GM10248 (cell line): Measurements from ENCODE around the gene TRPV6.

ENCODE experiments used
- CTCF ChIA-PET: fragments of 300-600 bp; sonication (Branson Sonifier 250); formaldehyde crosslinking; extraction: SDS; loops from one replicate; lab custom pipeline; 2021; ENCODE audit warnings: antibody characterized with exemption; lab: Yijun Ruan, JAX
- POLR2A ChIA-PET: fragments of 350-650 bp; sonication (Branson Sonifier 250); formaldehyde crosslinking; extraction: SDS; loops from one replicate; lab custom pipeline; 2020; ENCODE audit warnings: antibody characterized with exemption; lab: Yijun Ruan, JAX
- DNase-seq: peaks from one replicate; pipeline ENCODE4 v3.0.0; 2012; ENCODE audit errors: extremely low spot score
- CTCF ChIP-seq: IDR thresholded peaks from 2 replicates; pipeline ENCODE4 v1.5.1; 2012; ENCODE audit warnings: mild to moderate bottlenecking, low read depth; ENCODE audit errors: extremely low read depth, missing control alignments, control extremely low read depth

The TRPV6 gene

GRCh38 chr7:142905759-142906158 is 20.2 kb upstream of the TRPV6 start:
- POLR2A ChIA-PET, result no interaction called here
- CTCF ChIA-PET, result no interaction called here
- no peak for DNase-seq
- no peak for TF ChIP-seq CTCF

DNA sequence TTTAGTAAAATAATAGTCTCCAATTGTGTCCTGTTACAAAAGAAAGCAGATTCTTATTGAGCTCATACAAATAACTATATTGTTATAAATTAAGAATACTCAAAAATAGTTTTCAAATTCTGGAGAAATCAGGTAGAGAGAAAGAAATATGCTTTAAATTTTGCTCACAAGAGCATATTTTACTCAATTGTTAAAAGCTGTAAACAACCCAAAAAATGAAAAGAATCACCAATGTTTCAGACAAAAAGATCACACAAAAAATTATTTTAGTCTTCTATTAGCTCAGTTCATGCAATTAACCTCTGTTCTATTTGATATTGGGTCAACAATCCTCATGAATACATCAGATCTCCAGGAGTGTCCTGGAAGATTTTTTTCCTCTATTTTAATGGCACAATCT is 18.6 kb upstream of the TRPV6 start:
- ChIA-PET CTCF (interaction anchor here (0.8 to 1.4 kb wide), 2 partner anchors 12 to 23 kb away, joined by 3 to 4 read pairs; no protein-coding TSS in a partner anchor), POLR2A (no interaction called here)
- no peak for DNase-seq
- no peak for TF ChIP-seq CTCF

DNA sequence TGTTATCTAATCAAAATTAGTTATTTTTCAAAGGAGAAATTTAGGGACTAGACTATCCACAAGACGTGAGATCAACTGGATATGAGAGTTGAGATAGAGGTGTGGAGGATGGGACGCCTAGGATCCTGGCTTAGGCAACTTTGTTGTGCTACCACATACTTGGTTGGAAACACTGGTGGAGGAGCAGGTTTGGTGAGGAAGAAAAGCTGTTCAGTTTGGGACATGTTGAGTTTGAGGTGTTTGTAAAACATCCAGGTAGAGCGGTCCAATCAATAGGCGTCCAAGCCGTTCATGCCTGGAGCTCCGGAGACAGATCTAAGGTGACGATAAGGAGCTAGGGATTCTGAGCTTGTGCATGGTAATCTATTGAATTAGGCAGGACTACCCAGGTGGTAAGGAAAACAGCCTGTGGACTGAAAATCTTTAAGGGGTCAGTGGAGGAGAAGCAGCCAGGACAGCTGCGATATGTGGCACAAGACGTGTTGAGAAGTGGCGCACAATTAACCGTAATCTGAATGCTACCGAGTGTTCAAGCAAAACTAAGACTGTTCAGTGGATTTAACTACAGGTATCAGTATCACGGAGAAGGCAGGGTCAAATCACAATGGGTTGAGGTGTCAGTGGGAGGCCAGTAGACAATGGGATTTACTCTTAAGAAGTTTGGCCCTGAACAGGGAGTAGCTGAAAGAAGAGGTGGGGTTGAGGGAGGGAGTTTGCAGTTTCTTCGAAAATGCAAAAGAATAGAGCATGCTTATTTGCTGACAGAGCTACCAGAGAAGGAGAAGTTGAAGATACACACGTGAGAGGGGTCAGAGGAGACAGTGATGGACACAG is 16.1 kb upstream of the TRPV6 start:
- DNase-seq, result no peak
- ChIA-PET POLR2A (no interaction called here), CTCF (interaction anchor here (1.0 to 1.9 kb wide), 3 partner anchors 8 to 21 kb away, joined by 3 to 7 read pairs (median 3); no protein-coding TSS in a partner anchor)
- no peak for TF ChIP-seq CTCF

DNA sequence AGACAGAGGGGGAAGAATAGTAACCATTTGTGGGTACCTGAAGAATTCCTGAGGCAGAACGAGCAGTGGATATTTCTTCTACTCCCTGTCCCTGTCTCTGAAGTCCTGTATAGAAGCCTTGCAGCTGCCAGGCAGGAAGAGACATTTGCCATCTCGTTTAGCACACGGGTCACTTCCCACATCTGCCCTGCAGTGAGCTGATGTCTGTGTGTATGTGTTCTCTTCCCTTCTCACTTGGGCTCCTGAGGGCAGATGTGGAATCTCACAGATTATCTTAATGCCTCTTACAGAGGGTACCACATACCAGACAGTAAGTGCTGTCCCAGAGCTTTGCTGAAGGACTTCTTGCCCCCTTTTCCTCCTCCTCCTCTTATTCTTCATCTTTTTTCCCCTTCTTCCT is 14.1 kb upstream of the TRPV6 start:
- CTCF ChIA-PET, result interaction anchor here (1.2 to 3.1 kb wide), 2 partner anchors 17 to 19 kb away, joined by 3 to 9 read pairs; no protein-coding TSS in a partner anchor
- TF ChIP-seq CTCF, result no peak
- POLR2A ChIA-PET, result no interaction called here
- DNase-seq, result no peak

DNA sequence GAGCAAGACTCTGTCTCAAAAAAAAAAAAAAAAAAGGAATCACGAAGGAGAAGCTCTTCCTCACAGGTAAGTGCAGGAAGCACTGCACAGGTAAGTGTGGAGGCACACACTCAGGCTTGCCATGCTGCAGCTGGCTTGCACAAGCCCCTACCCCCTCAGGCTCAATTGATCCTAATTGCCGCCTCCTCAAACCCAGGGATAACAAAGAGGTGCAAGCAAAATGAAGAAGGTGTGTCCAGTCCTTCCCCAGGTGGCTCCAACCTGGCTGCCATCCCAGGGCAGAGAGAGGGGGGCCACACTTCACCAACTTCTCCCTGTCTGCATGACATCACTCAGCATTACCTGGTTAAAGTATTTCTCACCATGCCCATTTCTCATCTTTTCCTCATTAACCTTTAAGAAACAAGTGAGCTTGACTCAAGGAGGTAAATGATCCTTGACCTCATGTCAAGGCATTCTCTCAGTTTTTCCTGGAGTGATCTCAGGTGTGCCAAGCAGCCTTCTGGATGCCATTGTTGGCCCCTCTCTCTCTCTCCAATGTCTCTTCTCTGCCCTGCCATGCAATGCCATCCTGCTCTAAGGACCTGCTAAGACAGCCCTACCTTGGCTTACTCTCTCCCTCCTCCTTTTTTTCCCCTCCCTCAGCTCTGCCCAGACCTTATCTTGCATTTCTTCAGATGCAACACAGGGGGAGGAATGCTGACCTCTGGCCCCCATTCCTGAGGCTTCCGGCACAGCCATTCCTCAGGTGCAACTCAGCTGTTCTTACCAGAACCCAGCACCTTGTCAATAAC is 13.0 kb upstream of the TRPV6 start:
- ChIA-PET CTCF (interaction anchor here (0.9 to 3.1 kb wide), 4 partner anchors 16 to 317 kb away, joined by 3 to 9 read pairs (median 4); no protein-coding TSS in a partner anchor), POLR2A (no interaction called here)
- no peak for TF ChIP-seq CTCF
- no peak for DNase-seq

GRCh38 chr7:142897691-142898090 is 12.1 kb upstream of the TRPV6 start:
- ChIA-PET CTCF (interaction anchor here (0.9 to 3.1 kb wide), 3 partner anchors 17 to 318 kb away, joined by 3 to 9 read pairs (median 4); no protein-coding TSS in a partner anchor), POLR2A (no interaction called here)
- TF ChIP-seq CTCF, result no peak
- no peak for DNase-seq
